SK-N-SH treated with all-trans-retinoic acid at 6 μM for 48 hours (cell line): ENCODE results near the gene DPEP1.

ENCODE experiments used
- ARNTL ChIP-seq: fragments of 450-650 bp; formaldehyde crosslinking; IDR thresholded peaks from 2 replicates; pipeline ENCODE4 v1.5.0; 2020; ENCODE audit warnings: low read depth, mild to moderate bottlenecking, moderate library complexity, borderline replicate concordance
- CSDC2 ChIP-seq: fragments of 250-450 bp; sonication (Bioruptor Pico); IDR thresholded peaks from 2 replicates; pipeline ENCODE4 v1.5.0; 2020; ENCODE audit warnings: mild to moderate bottlenecking, moderate library complexity
- GLIS3 ChIP-seq: fragments of 250-450 bp; sonication (Bioruptor Pico); IDR thresholded peaks from 2 replicates; pipeline ENCODE4 v1.5.0; 2020; ENCODE audit warnings: mild to moderate bottlenecking, moderate library complexity
- ISL1 ChIP-seq: fragments of 250-450 bp; sonication (Bioruptor Pico); IDR thresholded peaks from 2 replicates; pipeline ENCODE4 v2.1.2; 2022; ENCODE audit warnings: mild to moderate bottlenecking, moderate library complexity
- OSR1 ChIP-seq: fragments of 250-450 bp; sonication (Bioruptor Pico); IDR thresholded peaks from 2 replicates; pipeline ENCODE4 v1.8.0; 2022; ENCODE audit warnings: moderate library complexity, mild to moderate bottlenecking, inconsistent platforms
- PPARA ChIP-seq: fragments of 250-450 bp; sonication (Bioruptor Pico); IDR thresholded peaks from 2 replicates; pipeline ENCODE4 v1.5.0; 2020; ENCODE audit warnings: mild to moderate bottlenecking, borderline replicate concordance
- RARB ChIP-seq: fragments of 250-450 bp; sonication (Bioruptor Pico); IDR thresholded peaks from 2 replicates; pipeline ENCODE4 v1.8.0; 2021; ENCODE audit warnings: mild to moderate bottlenecking, moderate library complexity
- TOX ChIP-seq: fragments of 250-450 bp; sonication (Bioruptor Pico); IDR thresholded peaks from 2 replicates; pipeline ENCODE4 v1.8.0; 2021; ENCODE audit warnings: mild to moderate bottlenecking, moderate library complexity, borderline replicate concordance
- ZFP30 ChIP-seq: fragments of 450-650 bp; formaldehyde crosslinking; IDR thresholded peaks from 2 replicates; pipeline ENCODE4 v1.5.0; 2022; ENCODE audit warnings: mild to moderate bottlenecking, moderate library complexity
- ZNF70 ChIP-seq: fragments of 450-650 bp; formaldehyde crosslinking; IDR thresholded peaks from 2 replicates; pipeline ENCODE4 v1.5.0; 2020; ENCODE audit warnings: mild to moderate bottlenecking, moderate library complexity
- TF ChIP-seq, protein P1 (sequence below): fragments of 250-450 bp; sonication (Bioruptor Pico); IDR thresholded peaks from 2 replicates; pipeline ENCODE4 v1.8.0; 2020; ENCODE audit warnings: mild to moderate bottlenecking, moderate library complexity, borderline replicate concordance
- TF ChIP-seq, protein P2 (sequence below): fragments of 250-450 bp; sonication (Bioruptor Pico); IDR thresholded peaks from 2 replicates; pipeline ENCODE4 v1.5.0; 2020; ENCODE audit warnings: mild to moderate bottlenecking, moderate library complexity
- TF ChIP-seq, protein P3 (sequence below): fragments of 250-450 bp; sonication (Bioruptor Pico); IDR thresholded peaks from 2 replicates; pipeline ENCODE4 v1.5.1; 2020; ENCODE audit warnings: low read depth, mild to moderate bottlenecking, moderate library complexity
- TF ChIP-seq, protein P4 (sequence below): fragments of 250-450 bp; sonication (Bioruptor Pico); IDR thresholded peaks from 2 replicates; pipeline ENCODE4 v1.5.1; 2021; ENCODE audit warnings: mild to moderate bottlenecking, moderate library complexity

DNA sequence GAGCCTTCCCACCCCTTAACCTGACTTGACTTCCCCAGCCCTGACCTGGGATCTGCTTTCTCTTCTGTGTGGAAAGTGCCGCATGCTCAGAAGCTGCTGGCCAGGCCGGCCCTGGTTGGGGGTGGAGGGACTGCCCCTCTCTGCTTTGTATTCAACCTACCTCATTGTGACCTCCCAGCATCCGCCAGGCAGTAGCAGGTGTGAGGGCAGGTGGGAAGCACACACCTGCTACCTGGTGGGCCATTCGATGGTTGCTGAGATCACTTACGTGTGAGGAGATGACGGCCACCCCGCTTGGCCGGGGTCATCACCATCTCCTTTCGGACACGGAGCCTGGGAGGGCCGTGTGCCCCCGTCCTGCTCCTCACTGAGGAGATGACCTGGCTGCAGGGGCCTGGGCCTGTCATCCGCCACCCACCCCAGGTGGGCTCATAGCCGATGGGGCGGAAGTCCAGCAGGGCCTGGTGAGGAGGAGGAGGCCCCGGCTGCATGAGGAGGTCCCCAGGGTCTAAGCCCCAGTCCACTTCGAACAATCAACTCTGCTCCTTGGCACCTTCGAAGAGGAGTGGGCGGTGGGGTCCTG is 30.7 kb upstream of the DPEP1 start:
- no peak for TF ChIP-seq GLIS3 (CRISPR knock-in tag)
- TF ChIP-seq OSR1 (CRISPR knock-in tag) = no peak
- TF ChIP-seq, protein P1, sequence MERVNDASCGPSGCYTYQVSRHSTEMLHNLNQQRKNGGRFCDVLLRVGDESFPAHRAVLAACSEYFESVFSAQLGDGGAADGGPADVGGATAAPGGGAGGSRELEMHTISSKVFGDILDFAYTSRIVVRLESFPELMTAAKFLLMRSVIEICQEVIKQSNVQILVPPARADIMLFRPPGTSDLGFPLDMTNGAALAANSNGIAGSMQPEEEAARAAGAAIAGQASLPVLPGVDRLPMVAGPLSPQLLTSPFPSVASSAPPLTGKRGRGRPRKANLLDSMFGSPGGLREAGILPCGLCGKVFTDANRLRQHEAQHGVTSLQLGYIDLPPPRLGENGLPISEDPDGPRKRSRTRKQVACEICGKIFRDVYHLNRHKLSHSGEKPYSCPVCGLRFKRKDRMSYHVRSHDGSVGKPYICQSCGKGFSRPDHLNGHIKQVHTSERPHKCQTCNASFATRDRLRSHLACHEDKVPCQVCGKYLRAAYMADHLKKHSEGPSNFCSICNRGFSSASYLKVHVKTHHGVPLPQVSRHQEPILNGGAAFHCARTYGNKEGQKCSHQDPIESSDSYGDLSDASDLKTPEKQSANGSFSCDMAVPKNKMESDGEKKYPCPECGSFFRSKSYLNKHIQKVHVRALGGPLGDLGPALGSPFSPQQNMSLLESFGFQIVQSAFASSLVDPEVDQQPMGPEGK = no peak
- no peak for TF ChIP-seq RARB
- TF ChIP-seq PPARA (CRISPR knock-in tag) = no peak
- TF ChIP-seq ZNF70 (CRISPR knock-in tag) = no peak
- no peak for TF ChIP-seq ISL1 (CRISPR knock-in tag)
- TF ChIP-seq, protein P2, sequence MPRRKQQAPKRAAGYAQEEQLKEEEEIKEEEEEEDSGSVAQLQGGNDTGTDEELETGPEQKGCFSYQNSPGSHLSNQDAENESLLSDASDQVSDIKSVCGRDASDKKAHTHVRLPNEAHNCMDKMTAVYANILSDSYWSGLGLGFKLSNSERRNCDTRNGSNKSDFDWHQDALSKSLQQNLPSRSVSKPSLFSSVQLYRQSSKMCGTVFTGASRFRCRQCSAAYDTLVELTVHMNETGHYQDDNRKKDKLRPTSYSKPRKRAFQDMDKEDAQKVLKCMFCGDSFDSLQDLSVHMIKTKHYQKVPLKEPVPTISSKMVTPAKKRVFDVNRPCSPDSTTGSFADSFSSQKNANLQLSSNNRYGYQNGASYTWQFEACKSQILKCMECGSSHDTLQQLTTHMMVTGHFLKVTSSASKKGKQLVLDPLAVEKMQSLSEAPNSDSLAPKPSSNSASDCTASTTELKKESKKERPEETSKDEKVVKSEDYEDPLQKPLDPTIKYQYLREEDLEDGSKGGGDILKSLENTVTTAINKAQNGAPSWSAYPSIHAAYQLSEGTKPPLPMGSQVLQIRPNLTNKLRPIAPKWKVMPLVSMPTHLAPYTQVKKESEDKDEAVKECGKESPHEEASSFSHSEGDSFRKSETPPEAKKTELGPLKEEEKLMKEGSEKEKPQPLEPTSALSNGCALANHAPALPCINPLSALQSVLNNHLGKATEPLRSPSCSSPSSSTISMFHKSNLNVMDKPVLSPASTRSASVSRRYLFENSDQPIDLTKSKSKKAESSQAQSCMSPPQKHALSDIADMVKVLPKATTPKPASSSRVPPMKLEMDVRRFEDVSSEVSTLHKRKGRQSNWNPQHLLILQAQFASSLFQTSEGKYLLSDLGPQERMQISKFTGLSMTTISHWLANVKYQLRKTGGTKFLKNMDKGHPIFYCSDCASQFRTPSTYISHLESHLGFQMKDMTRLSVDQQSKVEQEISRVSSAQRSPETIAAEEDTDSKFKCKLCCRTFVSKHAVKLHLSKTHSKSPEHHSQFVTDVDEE (CRISPR knock-in tag) = no peak
- no peak for TF ChIP-seq ZFP30 (CRISPR knock-in tag)
- TF ChIP-seq TOX (CRISPR knock-in tag) = no peak
- TF ChIP-seq, protein P3, sequence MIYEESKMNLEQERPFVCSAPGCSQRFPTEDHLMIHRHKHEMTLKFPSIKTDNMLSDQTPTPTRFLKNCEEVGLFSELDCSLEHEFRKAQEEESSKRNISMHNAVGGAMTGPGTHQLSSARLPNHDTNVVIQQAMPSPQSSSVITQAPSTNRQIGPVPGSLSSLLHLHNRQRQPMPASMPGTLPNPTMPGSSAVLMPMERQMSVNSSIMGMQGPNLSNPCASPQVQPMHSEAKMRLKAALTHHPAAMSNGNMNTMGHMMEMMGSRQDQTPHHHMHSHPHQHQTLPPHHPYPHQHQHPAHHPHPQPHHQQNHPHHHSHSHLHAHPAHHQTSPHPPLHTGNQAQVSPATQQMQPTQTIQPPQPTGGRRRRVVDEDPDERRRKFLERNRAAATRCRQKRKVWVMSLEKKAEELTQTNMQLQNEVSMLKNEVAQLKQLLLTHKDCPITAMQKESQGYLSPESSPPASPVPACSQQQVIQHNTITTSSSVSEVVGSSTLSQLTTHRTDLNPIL = no peak
- TF ChIP-seq ARNTL (CRISPR knock-in tag) = no peak
- TF ChIP-seq CSDC2 = no peak
- TF ChIP-seq, protein P4, sequence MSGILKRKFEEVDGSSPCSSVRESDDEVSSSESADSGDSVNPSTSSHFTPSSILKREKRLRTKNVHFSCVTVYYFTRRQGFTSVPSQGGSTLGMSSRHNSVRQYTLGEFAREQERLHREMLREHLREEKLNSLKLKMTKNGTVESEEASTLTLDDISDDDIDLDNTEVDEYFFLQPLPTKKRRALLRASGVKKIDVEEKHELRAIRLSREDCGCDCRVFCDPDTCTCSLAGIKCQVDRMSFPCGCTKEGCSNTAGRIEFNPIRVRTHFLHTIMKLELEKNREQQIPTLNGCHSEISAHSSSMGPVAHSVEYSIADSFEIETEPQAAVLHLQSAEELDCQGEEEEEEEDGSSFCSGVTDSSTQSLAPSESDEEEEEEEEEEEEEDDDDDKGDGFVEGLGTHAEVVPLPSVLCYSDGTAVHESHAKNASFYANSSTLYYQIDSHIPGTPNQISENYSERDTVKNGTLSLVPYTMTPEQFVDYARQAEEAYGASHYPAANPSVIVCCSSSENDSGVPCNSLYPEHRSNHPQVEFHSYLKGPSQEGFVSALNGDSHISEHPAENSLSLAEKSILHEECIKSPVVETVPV (CRISPR knock-in tag) = no peak
